ENCODE measurements around the gene CFAP70.
A peak's percentile ranks its signal among the peaks of the same experiment; 100 is the strongest.
"Not testable (repeated sequence)": the region's sequence is repeated elsewhere in the genome, so short reads cannot be mapped to it uniquely, and the experiment has no call there.

CFAP70 gene

DNA sequence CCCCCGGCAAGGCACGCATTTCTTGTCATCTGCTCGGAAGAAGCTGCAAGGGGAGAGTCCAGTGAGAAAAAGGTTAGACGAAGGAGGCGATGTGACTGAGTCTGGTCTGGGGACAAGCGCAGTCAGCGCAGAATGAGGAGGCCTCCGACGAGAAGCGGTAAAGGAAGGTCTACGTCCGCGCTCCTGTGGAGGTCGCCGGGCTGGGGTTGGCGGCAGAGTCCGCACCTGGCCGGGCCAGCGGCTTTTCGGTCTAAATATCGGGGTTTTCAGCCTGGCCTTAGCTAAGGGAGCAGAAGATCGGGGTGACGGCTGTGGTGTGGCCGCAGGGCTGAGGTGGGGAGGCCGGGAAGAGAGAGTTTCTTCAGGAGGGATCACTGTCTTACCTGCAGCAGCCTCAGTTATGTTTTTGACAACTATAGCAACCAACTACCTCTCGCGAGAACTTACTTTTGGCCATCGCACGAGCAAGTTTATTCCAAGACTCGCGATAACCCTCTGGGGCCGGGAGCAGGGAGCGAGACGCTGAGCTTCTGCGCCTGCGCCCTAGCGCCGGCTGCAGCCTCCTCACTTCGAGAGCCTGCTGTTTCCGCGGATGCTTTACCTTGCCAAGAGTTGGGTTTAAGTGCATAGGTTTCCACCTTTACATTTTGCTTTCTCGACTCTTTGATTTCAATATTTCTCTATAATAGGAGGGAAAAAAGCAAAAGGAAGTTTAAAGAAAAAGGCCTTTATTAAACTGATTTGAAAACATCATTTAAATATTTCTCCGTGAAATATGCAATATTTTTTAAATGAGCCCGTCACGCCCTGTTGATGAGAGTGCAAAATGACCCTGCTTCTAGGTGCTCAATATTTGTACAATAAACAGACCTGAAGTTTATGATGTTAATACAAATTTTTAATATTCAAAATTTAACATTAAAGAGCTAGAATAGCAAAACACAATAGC, at the start of gene CFAP70:
CFAP70 (minus strand) TSS at position 534 of the 949 bp plus-strand sequence. CDS start 4,068 bp downstream, outside the sequence.
- DNase-seq (ENCODE audit: low spot score) = peak; percentile 98

DNA sequence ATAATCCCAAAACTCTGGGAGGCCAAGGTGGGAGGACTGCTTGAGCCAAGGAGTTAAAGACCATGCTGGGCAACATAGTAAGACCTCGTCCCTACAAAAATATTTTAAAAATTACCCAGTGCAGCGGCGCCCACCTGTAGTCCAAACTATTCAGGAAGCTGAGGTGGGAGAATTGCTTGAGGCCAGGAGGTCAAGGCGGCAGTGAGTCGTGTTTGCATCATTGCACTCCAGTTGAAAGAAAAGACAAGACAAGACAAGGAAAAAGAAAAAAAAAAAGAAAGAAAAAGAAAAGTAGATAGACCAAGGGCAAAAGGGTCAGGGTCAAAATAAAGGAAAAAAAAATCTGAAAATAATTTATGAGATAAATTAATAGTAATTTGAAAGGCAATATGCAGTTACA, 49.4 kb upstream of the CFAP70 start:
- no peak for DNase-seq (ENCODE audit: low spot score)

DNA sequence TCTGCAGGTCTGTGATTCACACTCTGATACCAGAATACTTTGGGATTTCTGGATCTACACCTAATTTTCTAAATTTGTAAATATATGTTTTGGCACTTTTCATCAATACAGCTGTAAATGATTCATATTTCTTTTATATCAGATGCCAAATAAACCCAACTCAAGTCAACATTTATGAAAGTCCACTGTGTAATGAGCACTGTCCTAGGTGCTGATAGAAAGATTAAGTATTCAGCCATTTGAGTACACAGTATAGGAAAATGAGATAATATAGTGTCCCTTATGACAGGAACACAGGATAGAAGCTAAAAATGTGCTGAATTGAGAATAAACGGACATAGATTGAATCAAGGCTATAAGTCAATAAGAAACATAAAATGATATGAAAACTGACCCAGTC, 48.8 kb upstream of the CFAP70 start:
- no peak for DNase-seq (ENCODE audit: low spot score)

DNA sequence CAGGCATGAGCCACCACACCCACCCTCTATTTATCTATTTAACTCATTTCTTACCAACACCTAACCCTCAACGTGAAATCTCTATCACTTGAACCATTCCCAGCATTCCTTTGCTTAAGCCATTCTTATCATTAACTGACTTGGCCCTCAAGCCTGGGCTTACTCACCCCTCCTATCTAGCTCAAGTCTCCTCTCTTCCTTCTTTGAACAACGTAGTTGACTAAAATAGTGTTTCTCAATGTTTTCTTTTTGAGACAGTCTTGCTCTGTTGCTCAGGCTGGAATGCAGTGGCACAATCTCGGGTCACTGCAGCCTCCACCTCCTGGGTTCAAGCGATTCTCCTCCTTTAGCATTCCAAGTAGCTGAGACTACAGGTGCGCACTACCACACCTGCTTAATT, 48.2 kb upstream of the CFAP70 start:
- DNase-seq (ENCODE audit: low spot score) = no peak

DNA sequence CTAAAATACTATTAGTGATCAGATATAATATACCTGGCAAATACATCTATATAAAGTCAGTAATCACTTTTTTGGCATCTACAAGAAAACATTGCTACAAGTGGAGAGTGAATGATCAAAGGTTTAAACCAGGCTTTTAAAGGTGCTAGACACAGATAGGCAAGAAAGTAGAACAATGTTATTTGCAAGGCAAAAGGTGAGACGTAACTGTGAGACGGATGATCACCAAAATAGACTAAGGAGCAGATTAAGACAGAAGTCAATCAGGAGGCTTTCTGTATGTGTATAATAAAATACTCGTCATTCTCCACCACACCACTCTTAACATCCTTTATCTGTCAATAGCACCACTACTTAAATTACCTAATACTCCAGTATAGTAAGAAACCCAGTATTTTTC, 46.9 kb upstream of the CFAP70 start:
- no peak for DNase-seq (ENCODE audit: low spot score)

DNA sequence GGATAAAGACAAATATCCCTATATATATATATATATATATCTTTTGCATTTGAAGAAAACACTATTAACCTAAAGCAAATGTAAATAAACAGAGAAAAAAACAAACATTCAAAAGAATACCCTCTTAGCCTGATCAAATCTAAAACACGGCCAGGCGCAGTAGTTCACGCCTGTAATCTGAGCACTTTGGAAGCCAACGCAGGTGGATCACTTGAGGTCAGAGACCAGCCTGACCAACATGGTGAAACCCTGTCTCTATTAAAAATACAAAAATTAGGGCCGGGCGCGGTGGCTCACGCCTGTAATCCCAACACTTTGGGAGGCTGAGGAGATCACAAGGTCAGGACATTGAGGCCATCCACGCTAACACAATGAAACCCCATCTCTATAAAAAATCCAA, 46.0 kb upstream of the CFAP70 start:
- no peak for DNase-seq (ENCODE audit: low spot score)

DNA sequence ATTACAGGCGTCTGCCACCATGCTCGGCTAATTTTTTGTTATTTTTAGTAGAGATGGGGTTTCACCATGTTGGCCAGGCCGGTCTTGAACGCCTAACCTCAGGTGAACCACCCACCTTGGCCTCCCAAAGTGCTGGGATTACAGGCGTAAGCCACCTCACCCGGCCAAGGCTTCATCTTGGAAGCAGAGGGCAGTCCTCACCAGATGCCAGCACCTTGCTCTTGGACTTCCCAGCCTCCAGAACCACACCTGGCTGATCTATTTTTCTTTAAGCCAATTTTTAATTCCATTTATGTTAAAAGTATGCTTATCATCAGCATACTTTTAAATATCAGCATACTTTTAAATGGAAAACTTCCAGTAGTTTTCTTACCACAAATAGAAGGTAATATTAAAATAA, 43.0 kb upstream of the CFAP70 start:
- no peak for DNase-seq (ENCODE audit: low spot score)

DNA sequence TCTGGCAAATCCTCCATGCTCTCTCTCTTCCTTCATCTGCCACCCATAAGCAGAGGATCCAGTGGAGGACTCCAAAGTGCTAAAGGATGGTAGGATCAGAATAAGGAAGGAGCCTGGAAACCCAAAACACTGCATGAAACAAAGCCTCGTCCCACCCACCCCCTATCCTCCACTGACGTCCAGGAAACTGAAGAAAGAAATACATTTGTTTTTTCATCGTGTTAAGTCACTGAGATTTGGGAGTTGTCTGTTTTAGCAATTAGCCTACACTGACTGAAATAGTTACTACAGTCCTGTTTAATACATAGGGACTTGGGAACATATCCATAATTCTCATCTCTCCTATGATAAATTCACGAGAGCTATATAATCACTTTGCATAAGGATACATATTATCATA, 40.4 kb upstream of the CFAP70 start:
- no peak for DNase-seq (ENCODE audit: low spot score)

DNA sequence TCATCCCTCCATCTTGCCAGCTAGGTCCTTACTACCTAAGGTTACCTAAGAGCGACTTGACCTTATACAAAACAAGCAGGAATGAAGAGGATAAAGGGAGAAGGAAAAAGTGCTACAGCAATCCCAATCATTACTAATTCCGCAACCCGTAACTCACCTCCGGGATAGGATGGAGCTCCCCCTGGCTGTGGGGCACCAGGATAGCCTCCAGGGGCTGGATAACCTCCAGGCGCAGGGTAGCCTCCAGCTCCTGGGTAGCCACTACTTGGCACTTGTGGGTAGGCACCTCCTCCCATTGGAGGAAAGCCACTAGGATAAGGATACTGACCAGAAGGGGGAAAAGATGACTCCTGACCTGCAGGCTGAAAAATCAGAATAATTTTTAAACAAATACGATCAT, 39.4 kb upstream of the CFAP70 start:
- no peak for DNase-seq (ENCODE audit: low spot score)

DNA sequence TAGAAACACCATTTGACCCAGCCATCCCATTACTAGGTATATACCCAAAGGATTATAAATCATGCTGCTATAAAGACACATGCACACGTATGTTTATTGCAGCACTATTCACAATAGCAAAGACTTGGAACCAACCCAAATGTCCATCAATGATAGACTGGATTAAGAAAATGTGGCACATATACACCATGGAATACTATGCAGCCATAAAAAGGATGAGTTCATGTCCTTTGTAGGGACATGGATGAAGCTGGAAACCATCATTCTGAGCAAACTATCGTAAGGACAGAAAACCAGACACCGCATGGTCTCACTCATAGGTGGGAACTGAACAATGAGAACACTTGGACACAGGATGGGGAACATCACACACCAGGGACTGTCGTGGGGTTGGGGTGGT, 35.7 kb upstream of the CFAP70 start:
- DNase-seq (ENCODE audit: low spot score) = not testable (repeated sequence)

DNA sequence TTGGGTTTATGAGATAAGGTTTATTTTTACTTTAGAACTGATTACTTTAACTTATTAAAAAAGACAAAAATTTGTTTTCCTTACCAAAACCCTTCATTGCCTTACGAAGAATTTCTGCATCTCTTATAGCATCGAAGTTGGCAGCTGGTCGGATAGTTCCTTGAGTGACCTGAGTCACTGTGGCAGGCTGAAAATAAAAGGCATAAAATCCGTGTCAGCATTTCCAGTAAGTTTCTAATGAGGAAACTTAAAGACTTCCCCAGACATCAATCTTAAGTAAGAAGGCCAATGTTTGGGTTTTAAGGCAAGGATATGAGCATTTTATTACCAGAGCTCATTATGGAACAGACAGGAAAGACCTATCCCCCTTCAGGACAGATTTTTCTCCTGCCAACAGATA, 29.6 kb upstream of the CFAP70 start:
- no peak for DNase-seq (ENCODE audit: low spot score)

DNA sequence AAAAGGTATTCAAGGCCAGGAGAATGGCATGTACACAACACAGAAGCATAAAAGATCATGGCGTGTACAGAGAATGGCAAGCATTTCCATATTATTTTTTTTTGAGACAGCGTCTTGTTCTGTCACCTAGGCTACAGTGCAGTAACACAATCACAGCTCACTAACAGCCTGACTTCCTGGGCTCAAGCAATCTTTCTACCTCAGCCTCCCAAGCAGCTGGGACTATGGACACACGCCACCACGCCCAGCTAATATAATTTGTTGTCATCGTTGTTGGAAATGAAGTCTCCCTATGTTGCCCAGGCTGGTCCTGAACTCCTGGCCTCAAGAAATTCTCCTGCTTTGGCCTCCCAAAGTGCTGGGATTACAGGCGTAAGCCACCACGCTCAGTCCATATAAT, 27.9 kb upstream of the CFAP70 start:
- DNase-seq (ENCODE audit: low spot score) = no peak

DNA sequence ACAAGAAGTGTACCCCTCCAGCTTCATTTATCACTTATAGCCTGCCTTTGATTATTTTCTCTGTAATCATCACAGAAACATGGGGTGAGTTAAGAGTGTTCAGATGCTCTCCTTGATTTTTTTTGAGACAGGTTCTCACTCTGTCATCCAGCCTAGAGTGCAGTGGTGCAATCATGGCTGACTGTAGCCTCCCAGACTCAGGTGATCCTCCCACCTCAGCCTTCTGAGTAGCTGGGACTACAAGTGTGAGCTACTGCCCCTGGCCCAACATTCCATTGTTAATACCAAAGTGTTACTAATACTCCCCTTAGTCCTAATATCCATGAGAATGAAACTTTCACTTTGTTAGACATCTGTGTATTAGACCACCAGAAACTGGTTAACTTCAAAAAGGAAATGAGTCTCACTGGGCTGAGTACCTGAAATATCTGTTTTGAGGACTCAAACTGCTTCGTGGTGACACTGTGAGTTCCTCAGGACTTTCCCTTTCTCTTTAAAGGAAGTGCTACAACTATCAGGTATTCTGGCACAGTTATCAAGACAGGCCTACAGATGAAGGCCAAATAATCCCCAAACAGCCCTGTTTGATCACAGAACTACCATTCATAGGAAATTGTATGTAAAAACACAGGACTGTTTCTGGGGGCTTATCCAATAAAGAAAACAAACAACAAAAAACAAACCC, 20.5 kb upstream of the CFAP70 start:
- no peak for DNase-seq (ENCODE audit: low spot score)

DNA sequence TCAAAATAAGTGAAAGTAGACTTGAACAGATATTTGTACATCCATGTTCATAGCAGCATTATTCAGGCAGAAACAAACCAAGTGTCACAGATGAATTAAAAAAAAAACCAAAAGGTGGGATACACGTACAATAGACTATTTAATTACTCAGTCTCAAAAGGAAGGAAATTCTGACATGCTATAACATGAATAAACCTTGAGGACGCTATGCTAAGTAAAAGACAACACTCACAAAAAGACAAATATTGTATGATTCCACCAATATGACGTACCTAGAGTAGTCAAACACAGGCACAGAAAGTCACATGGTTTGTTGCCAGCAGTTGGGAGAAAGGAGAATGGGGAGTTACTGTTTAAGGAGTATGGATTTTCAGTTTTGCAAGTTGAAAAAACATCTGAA, 18.0 kb upstream of the CFAP70 start:
- no peak for DNase-seq (ENCODE audit: low spot score)

DNA sequence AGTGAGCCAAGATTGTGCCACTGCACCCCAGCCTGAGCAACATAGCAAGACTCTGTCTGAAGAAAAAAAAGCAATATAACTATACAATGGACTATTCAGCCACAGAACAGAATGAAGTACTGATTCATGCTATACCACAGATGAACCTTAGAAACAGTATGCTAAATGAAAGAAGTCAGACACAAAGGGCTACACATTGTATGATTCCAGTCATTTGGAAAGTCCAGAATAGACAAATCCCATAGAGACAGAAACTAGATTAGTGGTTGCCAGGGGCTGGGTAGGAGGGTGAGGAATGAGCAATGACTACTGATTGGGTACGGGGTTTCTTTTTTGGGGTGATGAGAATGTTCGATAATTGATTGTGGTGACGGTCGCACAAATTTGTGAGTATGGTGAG, 9.6 kb upstream of the CFAP70 start:
- no peak for DNase-seq (ENCODE audit: low spot score)

DNA sequence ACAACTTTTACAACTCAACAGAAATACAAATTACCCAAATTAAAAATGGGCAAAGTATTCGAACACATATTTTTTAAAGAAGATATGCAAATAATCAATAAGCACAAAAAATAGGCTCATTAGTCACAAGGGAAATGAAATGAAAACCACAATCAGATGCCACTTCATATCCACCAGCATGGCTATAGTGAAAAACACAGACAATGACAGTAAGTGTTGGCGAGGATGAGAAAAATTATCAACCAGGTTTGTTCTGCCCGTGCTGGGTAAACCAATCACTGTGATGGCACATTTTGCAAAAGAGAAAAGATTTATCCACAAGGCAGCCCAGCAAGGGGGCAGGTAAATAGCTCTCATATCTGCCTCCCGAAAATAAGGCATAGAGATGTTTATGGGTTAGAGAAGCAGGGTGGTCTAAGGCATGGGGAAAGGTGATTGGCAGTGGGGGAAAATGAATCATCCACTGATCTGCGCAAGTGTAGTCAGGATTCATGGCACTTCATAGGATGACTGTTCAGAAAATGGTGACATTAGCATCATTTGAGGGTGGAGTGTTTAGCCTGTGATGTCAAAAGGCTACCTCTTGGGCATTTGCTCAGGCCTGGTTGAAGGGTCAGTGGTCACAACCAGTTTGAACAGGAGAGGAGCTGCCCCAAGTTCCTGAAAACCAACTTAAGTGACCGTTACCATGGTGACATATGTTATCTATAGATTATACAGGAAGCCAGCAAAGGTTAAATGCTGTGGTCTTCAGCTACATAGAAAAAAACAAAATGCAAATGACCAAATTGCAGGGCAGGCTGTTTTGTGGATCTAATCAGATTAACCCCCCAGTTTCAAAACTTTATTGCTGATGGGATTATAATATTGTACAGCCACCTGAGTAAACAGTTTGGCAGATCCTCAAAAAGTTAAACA, 8.0 kb upstream of the CFAP70 start:
- DNase-seq (ENCODE audit: low spot score) = no peak

DNA sequence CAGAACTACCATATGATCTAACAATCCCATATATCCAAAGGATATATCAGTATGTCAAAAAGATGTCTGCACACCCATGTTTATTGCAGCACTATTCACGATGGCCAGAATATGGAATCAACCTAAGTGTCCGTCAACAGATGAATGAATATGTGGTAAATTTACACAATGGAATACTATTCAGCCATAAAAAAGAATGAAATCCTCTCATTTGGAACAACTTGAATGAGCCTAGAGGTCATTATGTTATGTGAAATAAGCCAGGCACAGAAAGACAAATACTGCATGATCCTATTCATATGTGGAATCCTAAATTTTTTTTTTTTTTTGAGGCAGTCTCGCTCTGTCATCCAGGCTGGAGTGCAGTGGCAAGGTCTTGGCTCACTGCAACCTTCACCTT, 6.3 kb upstream of the CFAP70 start:
- DNase-seq (ENCODE audit: low spot score) = no peak

DNA sequence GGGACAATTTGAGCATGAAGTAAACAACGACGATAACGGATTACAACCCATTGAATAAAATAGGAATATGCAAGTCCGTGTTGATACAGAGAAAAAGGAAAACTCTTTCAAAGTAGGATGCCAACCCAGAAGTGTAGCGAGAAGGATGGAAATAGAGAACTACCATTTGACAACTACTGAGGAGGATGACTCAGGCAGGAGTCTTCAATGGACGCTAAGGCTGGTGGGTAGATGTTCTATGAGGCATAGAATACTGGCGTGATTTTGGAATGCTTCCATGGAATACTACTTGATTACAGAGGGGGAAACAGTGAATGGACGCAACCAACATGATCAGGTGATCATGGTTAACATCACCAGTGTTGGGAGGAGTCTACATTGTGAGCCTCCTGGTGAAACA, 828 bp upstream of the CFAP70 start:
- no peak for DNase-seq (ENCODE audit: low spot score)

DNA sequence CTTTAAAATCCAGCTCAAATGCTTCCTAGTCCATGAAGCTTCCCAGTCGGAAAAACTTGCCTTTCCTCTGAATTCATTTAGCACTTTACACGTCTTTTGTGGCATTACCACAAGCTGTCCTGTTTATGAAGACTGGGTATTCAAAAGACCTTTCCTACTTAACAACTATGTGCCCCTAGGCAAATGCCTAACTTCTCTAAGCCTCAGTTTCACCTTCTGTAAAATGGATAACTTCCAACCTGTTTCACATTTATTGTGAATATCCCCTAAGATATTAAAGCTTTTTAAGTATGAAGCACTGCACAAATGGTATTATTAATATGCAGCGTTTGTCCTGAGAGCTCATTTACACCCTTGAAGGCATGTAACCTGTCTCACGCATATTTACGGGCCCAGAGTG, 843 bp downstream of the CFAP70 start:
- DNase-seq (ENCODE audit: low spot score) = no peak

DNA sequence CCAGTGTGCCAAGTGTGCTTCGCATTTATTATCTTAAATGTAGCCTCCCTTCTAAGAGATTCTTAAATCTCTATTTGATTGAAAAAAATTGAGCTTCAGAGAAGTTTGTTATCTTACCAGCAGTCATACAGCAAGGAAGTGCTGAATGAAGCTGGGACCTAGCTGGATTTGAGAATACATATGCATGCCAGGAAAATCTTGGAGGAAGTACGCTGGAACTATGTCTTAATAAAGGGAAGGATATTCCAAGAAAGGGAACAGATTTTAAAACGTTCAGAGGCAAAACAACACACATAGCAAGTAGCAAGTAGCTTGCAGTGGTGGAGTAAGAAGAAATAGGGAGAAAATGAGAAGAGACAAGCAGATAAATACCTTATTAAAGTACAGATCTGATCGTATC, 1.5 kb downstream of the CFAP70 start:
- DNase-seq (ENCODE audit: low spot score) = no peak

DNA sequence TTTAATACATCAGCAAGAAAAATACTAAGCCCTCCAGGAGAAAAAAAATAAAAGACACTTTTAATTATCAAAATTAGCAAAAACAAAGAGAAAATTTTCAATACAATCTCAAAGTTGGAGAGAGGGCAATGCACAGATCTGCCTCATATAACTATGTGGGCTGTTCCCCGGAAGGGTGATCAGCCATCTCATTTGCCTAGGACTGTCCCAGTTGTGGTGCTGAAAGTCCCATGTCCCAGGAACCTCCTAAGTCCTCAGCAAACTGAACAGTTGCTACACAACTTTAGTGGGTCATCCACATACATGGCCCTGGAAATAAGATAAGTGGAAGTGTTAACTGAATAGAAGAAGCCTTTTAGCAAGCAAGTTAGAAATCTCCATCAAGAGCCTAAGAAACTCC, 14.4 kb downstream of the CFAP70 start:
- DNase-seq (ENCODE audit: low spot score) = no peak

DNA sequence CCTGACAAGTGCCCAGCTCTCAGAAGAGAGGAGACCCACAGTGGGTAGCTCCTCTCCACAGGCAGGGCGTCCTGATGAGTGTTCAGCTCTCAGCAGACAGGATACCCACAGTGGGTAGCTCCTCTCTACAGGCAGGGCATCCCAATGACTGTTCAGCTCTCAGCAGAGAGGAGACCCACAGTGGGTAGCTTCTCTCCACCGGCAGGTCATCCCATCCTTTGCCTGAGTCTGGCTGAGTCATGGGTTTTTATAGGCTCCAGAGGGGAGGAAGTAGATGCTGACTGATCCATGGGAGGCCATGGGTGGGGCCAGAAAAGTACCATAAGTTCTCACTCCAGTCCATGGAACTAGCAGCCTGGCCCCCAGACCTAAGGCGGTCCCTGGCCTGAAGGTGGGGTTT, 18.5 kb downstream of the CFAP70 start:
- DNase-seq (ENCODE audit: low spot score) = no peak

Measured in AG08395 (cell line).